NCI-H446 treated with DMSO at 0.1 percent for 48 hours (cell line): Measurements from ENCODE around the gene SAMSN1.

Experiments
- DNase-seq: peaks from one replicate; lab custom pipeline; 2025; lab: John Stamatoyannopoulos, UW

SAMSN1 gene

GRCh38 chr21:14545906-14546480, at the start of gene SAMSN1:
SAMSN1 (minus strand) TSS chr21:14546315; CDS start chr21:14546261, 54 bp downstream.
- no peak for DNase-seq

- DNase-seq: no peak
These were observed 49.3 kb upstream of the SAMSN1 start for GRCh38 chr21:14595449-14595848.

GRCh38 chr21:14594967-14595366, 48.9 kb upstream of the SAMSN1 start:
- DNase-seq: no peak

GRCh38 chr21:14593230-14593629, 47.1 kb upstream of the SAMSN1 start:
- DNase-seq: no peak

GRCh38 chr21:14592296-14593000, 46.3 kb upstream of the SAMSN1 start:
- DNase-seq: no peak

GRCh38 chr21:14591882-14592281, 45.8 kb upstream of the SAMSN1 start:
- no peak for DNase-seq

GRCh38 chr21:14591377-14591776, 45.3 kb upstream of the SAMSN1 start:
- DNase-seq: no peak

- DNase-seq: no peak
These were observed 43.9 kb upstream of the SAMSN1 start for GRCh38 chr21:14589855-14590563.

- no peak for DNase-seq
These were observed 41.2 kb upstream of the SAMSN1 start for GRCh38 chr21:14587266-14587665.

- DNase-seq: no peak
These were observed 39.0 kb upstream of the SAMSN1 start for GRCh38 chr21:14585122-14585521.

GRCh38 chr21:14584357-14585095, 38.4 kb upstream of the SAMSN1 start:
- no peak for DNase-seq

GRCh38 chr21:14583629-14584255, 37.6 kb upstream of the SAMSN1 start:
- no peak for DNase-seq

GRCh38 chr21:14582934-14583628, 37.0 kb upstream of the SAMSN1 start:
- DNase-seq: no peak

- DNase-seq: no peak
These were observed 35.9 kb upstream of the SAMSN1 start for GRCh38 chr21:14581902-14582457.

- DNase-seq: no peak
These were observed 27.1 kb upstream of the SAMSN1 start for GRCh38 chr21:14573244-14573643.

GRCh38 chr21:14572204-14572780, 26.2 kb upstream of the SAMSN1 start:
- no peak for DNase-seq

- DNase-seq: no peak
These were observed 23.8 kb upstream of the SAMSN1 start for GRCh38 chr21:14569868-14570267.

- no peak for DNase-seq
These were observed 23.0 kb upstream of the SAMSN1 start for GRCh38 chr21:14569026-14569621.

GRCh38 chr21:14567331-14568279, 21.5 kb upstream of the SAMSN1 start:
- DNase-seq: no peak
